A549 (cell line): Measurements from ENCODE around the gene GPR61. TPM values are rescaled to one million over a fixed set of nuclear protein-coding genes. Genes with fewer than 3 reads are reported as not detected.

Source experiments
- ATAC-seq, 2 experiments: fragments of 200-7000 bp in 1 of 2; fragments of >200 bp in 1 of 2; cut with Nextera tagmentation in 1 of 2; cut with Tn5 transposase in 1 of 2; 3 replicates each; pipeline versions ENCODE4 v1.8.0 to v1.9.1; 2018 to 2020; ENCODE audit warnings: mild to moderate bottlenecking in 1 of 2, moderate library complexity in 1 of 2
- CTCF ChIA-PET: fragments of 300-600 bp; sonication (Branson Sonifier 250); formaldehyde crosslinking; extraction: SDS; loops from one replicate; lab custom pipeline; 2021; ENCODE audit warnings: antibody characterized with exemption, inconsistent platforms; lab: Yijun Ruan, JAX
- POLR2A ChIA-PET: fragments of 350-600 bp; formaldehyde crosslinking; extraction: SDS; loops from one replicate; lab custom pipeline; 2021; ENCODE audit warnings: antibody characterized with exemption, inconsistent platforms; lab: Yijun Ruan, JAX
- DNase-seq, 2 experiments: peaks; one replicate each; pipeline versions ENCODE4 v3.0.0 to v3.0.0-alpha.2; 2011 to 2016; ENCODE audit warnings: low read depth in 1 of 2, low spot score in 1 of 2
- FAIRE-seq: peaks from 2 replicates; lab custom pipeline; 2011; peaks lifted over from hg19 to GRCh38; lab: Jason Lieb, UNC
- H3K27ac ChIP-seq, 2 experiments: fragments of >200 bp; sonication (Bioruptor Twin); formaldehyde crosslinking; 3 replicates each; pipeline ENCODE4 v1.5.1; 2016 to 2017
- H3K4me1 ChIP-seq: fragments of >200 bp; sonication (Bioruptor Twin); formaldehyde crosslinking; 3 replicates; pipeline ENCODE4 v1.6.1; 2016
- H3K4me2 ChIP-seq: fragments of >200 bp; sonication (Bioruptor Twin); formaldehyde crosslinking; 3 replicates; pipeline ENCODE4 v1.6.1; 2016
- H3K4me3 ChIP-seq: fragments of >200 bp; sonication (Bioruptor Twin); formaldehyde crosslinking; 3 replicates; pipeline ENCODE4 v1.5.1; 2016
- H3K9me3 ChIP-seq: fragments of >200 bp; sonication (Bioruptor Twin); formaldehyde crosslinking; 3 replicates; pipeline ENCODE4 v1.6.1; 2016
- CBX8 ChIP-seq: fragments of 200-600 bp; sonication (generic); IDR thresholded peaks from 2 replicates; pipeline ENCODE4 v1.6.1; 2016
- CEBPB ChIP-seq, 2 experiments: fragments of >200 bp in 1 of 2; sonication (Bioruptor Twin) in 1 of 2; formaldehyde crosslinking in 1 of 2; IDR thresholded peaks; 2 replicates each; pipeline ENCODE4 v1.6.1; 2012 to 2016
- EHF ChIP-seq: fragments of 250-450 bp; sonication (Bioruptor Pico); IDR thresholded peaks from 2 replicates; pipeline ENCODE4 v1.5.0; 2020; ENCODE audit warnings: mild to moderate bottlenecking
- EHMT2 ChIP-seq: fragments of 200-600 bp; sonication (generic); IDR thresholded peaks from 2 replicates; pipeline ENCODE4 v1.6.1; 2016; ENCODE audit warnings: antibody characterized with exemption, low read depth, mild to moderate bottlenecking, moderate library complexity
- EP300 ChIP-seq, 2 experiments: fragments of >200 bp; sonication (Bioruptor Twin); formaldehyde crosslinking; IDR thresholded peaks; 2 replicates in 1 of 2; 3 replicates in 1 of 2; pipeline ENCODE4 v1.6.1; 2016 to 2017
- ESRRA ChIP-seq: fragments of 150-350 bp; IDR thresholded peaks from 2 replicates; pipeline ENCODE4 v1.6.1; 2014; ENCODE audit warnings: mild to moderate bottlenecking, low read length, borderline replicate concordance
- FOXS1 ChIP-seq: fragments of 250-450 bp; sonication (Bioruptor Pico); IDR thresholded peaks from 2 replicates; pipeline ENCODE4 v1.5.0; 2020; ENCODE audit warnings: mild to moderate bottlenecking, moderate library complexity
- HDAC2 ChIP-seq: fragments of 200-600 bp; sonication (generic); IDR thresholded peaks from 2 replicates; pipeline ENCODE4 v1.6.1; 2016
- HEYL ChIP-seq: fragments of 250-450 bp; sonication (Bioruptor Pico); IDR thresholded peaks from 2 replicates; pipeline ENCODE4 v1.8.0; 2021; ENCODE audit warnings: mild to moderate bottlenecking, moderate library complexity
- HOXB13 ChIP-seq: fragments of 250-450 bp; sonication (Bioruptor Pico); IDR thresholded peaks from 2 replicates; pipeline ENCODE4 v1.5.0; 2020; ENCODE audit warnings: low read depth, mild to moderate bottlenecking, moderate library complexity
- JUN ChIP-seq, 2 experiments: fragments of >200 bp; sonication (Bioruptor Twin); formaldehyde crosslinking; IDR thresholded peaks; 2 replicates in 1 of 2; 3 replicates in 1 of 2; pipeline ENCODE4 v1.6.1; 2016 to 2017
- MAZ ChIP-seq: fragments of 150-350 bp; IDR thresholded peaks from 2 replicates; pipeline ENCODE4 v1.6.1; 2014; ENCODE audit warnings: antibody characterized with exemption, low read depth, low read length, borderline replicate concordance
- PHF8 ChIP-seq: fragments of 200-600 bp; sonication (generic); IDR thresholded peaks from 2 replicates; pipeline ENCODE4 v1.6.1; 2016; ENCODE audit warnings: low read depth, mild to moderate bottlenecking, antibody characterized with exemption, moderate library complexity, borderline replicate concordance
- POLR2A ChIP-seq: IDR thresholded peaks from 2 replicates; pipeline ENCODE4 v1.6.1; 2012; ENCODE audit warnings: mild to moderate bottlenecking, low read length
- RCOR1 ChIP-seq: fragments of 150-350 bp; IDR thresholded peaks from 2 replicates; pipeline ENCODE4 v1.6.1; 2014; ENCODE audit warnings: antibody characterized with exemption, low read length, low read depth
- RFX5 ChIP-seq: fragments of 450-650 bp; IDR thresholded peaks from 2 replicates; pipeline ENCODE4 v1.7.1; 2014; ENCODE audit warnings: antibody characterized with exemption, mild to moderate bottlenecking, moderate library complexity
- SREBF2 ChIP-seq: fragments of 450-650 bp; IDR thresholded peaks from 2 replicates; pipeline ENCODE4 v1.6.1; 2014; ENCODE audit warnings: mild to moderate bottlenecking, moderate library complexity
- USF2 ChIP-seq: fragments of 450-650 bp; IDR thresholded peaks from 2 replicates; pipeline ENCODE4 v1.6.1; 2014; ENCODE audit warnings: antibody characterized with exemption
- WGBS: methylation state at CpG from one replicate; pipeline ENCODE4 v1.1.6; 2017; ENCODE audit errors: missing lambda C conversion rate; 5-methylcytosine and 5-hydroxymethylcytosine counted together
- polyA plus RNA-seq, 4 experiments: library from polyadenylated mRNA; depleted of rRNA in 3 of 4; stranded (reverse); fragments of >200 nt; fragmentation: RNase III in 1 of 4; extraction: RNeasy Plus Mini Kit Qiagen cat#74134 plus additional on column Dnase treatment in 1 of 4; gene quantifications; 2 replicates in 3 of 4; 3 replicates in 1 of 4; pipeline ENCODE4 v1.2.3, GENCODE V29; 2011 to 2017
- TF ChIP-seq, protein P1 (sequence below): fragments of >200 bp; sonication (Bioruptor Twin); formaldehyde crosslinking; IDR thresholded peaks from 3 replicates; pipeline ENCODE4 v1.6.1; 2016
- TF ChIP-seq, protein P2 (sequence below): fragments of >200 bp; sonication (Bioruptor Twin); formaldehyde crosslinking; IDR thresholded peaks from 3 replicates; pipeline ENCODE4 v1.5.1; 2016
- TF ChIP-seq, protein P3 (sequence below): fragments of >200 bp; sonication (Bioruptor Twin); formaldehyde crosslinking; IDR thresholded peaks from 2 replicates; pipeline ENCODE4 v1.6.1; 2016
- TF ChIP-seq, protein P4 (sequence below): IDR thresholded peaks from 2 replicates; pipeline ENCODE4 v1.6.1; 2012
- TF ChIP-seq, protein P5 (sequence below): fragments of 250-450 bp; sonication (Bioruptor Pico); IDR thresholded peaks from 2 replicates; pipeline ENCODE4 v1.5.0; 2021; ENCODE audit warnings: mild to moderate bottlenecking, moderate library complexity, borderline replicate concordance
- TF ChIP-seq, protein P6 (sequence below): fragments of 250-450 bp; sonication (Bioruptor Pico); IDR thresholded peaks from 2 replicates; pipeline ENCODE4 v1.5.0; 2020; ENCODE audit warnings: low read depth, mild to moderate bottlenecking, moderate library complexity

Gene GPR61
- polyA plus RNA-seq, 2 of the 4 experiments (the other 2 are of a cell fraction), result 0.14 TPM; not detected in 1

- Histone ChIP-seq H3K4me3 (peak within 1 kb of the TSS; percentile 99), H3K9me3 (no peaks in the 10 kb centered on the region), H3K27ac (peak within 1 kb of the TSS; percentile 95 to 96), H3K4me1 (peaks cover 21% of the 10 kb centered on the region), H3K4me2 (peak within 1 kb of the TSS; percentile 86)
- DNase-seq (peak; percentile 91 to 93), FAIRE-seq (no peak), ATAC-seq (peak; percentile 97 to 99)
- ChIA-PET CTCF (interaction anchor here (0.7 to 3.4 kb wide), 13 partner anchors 11 to 435 kb away, joined by 3 to 18 read pairs (median 5); partner anchors contain the start of gene CYB561D1), POLR2A (interaction anchor here (0.6 to 2.0 kb wide), 32 partner anchors 9 to 791 kb away, joined by 3 to 27 read pairs (median 4); partner anchors contain the start of genes AHCYL1, AMPD2, GNAT2 and GSTM4)
- WGBS, result under 1% methylated on average over 33 of the region's 68 CpGs
- TF ChIP-seq ESRRA (no peak), HDAC2 (no peak), CBX8 (no peak), USF2 (peak; percentile 49), JUN (IDR thresholded peaks at IDR 0.05) (peak in 1 of 2 experiments; percentile 77; a peak in 4 of 5 replicates), HEYL (CRISPR knock-in tag) (no peak), RFX5 (no peak), EHMT2 (no peak), RCOR1 (no peak), PHF8 (peak; percentile 77; the same call in 1 of the 2 replicates), EP300 (IDR thresholded peaks at IDR 0.05) (no peak), HOXB13 (CRISPR knock-in tag) (no peak), SREBF2 (no peak), POLR2A (peak; percentile 83), MAZ (no peak), EHF (CRISPR knock-in tag) (no peak), CEBPB (IDR thresholded peaks at IDR 0.05) (no peak), FOXS1 (no peak)
- TF ChIP-seq, protein P1, sequence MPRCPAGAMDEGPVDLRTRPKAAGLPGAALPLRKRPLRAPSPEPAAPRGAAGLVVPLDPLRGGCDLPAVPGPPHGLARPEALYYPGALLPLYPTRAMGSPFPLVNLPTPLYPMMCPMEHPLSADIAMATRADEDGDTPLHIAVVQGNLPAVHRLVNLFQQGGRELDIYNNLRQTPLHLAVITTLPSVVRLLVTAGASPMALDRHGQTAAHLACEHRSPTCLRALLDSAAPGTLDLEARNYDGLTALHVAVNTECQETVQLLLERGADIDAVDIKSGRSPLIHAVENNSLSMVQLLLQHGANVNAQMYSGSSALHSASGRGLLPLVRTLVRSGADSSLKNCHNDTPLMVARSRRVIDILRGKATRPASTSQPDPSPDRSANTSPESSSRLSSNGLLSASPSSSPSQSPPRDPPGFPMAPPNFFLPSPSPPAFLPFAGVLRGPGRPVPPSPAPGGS, result peak; percentile 75; the same call in 2 of the 3 replicates
- TF ChIP-seq, protein P2, sequence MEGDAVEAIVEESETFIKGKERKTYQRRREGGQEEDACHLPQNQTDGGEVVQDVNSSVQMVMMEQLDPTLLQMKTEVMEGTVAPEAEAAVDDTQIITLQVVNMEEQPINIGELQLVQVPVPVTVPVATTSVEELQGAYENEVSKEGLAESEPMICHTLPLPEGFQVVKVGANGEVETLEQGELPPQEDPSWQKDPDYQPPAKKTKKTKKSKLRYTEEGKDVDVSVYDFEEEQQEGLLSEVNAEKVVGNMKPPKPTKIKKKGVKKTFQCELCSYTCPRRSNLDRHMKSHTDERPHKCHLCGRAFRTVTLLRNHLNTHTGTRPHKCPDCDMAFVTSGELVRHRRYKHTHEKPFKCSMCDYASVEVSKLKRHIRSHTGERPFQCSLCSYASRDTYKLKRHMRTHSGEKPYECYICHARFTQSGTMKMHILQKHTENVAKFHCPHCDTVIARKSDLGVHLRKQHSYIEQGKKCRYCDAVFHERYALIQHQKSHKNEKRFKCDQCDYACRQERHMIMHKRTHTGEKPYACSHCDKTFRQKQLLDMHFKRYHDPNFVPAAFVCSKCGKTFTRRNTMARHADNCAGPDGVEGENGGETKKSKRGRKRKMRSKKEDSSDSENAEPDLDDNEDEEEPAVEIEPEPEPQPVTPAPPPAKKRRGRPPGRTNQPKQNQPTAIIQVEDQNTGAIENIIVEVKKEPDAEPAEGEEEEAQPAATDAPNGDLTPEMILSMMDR, result no peak
- TF ChIP-seq, protein P3, sequence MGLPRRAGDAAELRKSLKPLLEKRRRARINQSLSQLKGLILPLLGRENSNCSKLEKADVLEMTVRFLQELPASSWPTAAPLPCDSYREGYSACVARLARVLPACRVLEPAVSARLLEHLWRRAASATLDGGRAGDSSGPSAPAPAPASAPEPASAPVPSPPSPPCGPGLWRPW, result no peak
- TF ChIP-seq, protein P4, sequence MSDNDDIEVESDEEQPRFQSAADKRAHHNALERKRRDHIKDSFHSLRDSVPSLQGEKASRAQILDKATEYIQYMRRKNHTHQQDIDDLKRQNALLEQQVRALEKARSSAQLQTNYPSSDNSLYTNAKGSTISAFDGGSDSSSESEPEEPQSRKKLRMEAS, result peak; percentile 66
- TF ChIP-seq, protein P5, sequence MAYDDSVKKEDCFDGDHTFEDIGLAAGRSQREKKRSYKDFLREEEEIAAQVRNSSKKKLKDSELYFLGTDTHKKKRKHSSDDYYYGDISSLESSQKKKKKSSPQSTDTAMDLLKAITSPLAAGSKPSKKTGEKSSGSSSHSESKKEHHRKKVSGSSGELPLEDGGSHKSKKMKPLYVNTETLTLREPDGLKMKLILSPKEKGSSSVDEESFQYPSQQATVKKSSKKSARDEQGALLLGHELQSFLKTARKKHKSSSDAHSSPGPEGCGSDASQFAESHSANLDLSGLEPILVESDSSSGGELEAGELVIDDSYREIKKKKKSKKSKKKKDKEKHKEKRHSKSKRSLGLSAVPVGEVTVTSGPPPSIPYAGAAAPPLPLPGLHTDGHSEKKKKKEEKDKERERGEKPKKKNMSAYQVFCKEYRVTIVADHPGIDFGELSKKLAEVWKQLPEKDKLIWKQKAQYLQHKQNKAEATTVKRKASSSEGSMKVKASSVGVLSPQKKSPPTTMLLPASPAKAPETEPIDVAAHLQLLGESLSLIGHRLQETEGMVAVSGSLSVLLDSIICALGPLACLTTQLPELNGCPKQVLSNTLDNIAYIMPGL (CRISPR knock-in tag), result no peak
- TF ChIP-seq, protein P6, sequence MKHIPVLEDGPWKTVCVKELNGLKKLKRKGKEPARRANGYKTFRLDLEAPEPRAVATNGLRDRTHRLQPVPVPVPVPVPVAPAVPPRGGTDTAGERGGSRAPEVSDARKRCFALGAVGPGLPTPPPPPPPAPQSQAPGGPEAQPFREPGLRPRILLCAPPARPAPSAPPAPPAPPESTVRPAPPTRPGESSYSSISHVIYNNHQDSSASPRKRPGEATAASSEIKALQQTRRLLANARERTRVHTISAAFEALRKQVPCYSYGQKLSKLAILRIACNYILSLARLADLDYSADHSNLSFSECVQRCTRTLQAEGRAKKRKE (CRISPR knock-in tag), result no peak
These were observed 8.9 kb downstream of the GPR61 start, which contains the start of gene GNAI3 for GRCh38 chr1:109548321-109549267. Gene GNAI3, plus strand, starts transcription at chr1:109548615. Its CDS starts 106 bp downstream, at chr1:109548721.
